ENCODE results near the gene ILDR2. TPM values are rescaled to one million over a fixed set of nuclear protein-coding genes. Genes with fewer than 3 reads are reported as not detected.
A peak's percentile ranks its signal among the peaks of the same experiment; 100 is the strongest.

Gene ILDR2
- total and polyA plus RNA-seq, 10 of the 15 experiments (the other 5 are each of a cell fraction or from before 2014, with no cell fraction given) = 0.05 to 5.3 (median 1.9) TPM

- TF ChIP-seq ATF2 (IDR thresholded peaks at IDR 0.05; ENCODE audit: low read length) (no peak), NFXL1 (IDR thresholded peaks at IDR 0.05; ENCODE audit: borderline replicate concordance) (no peak), SP1 (IDR thresholded peaks at IDR 0.05; ENCODE audit: low read depth, low read length) (no peak), PAX8 (IDR thresholded peaks at IDR 0.05) (no peak), RCOR1 (conservative IDR thresholded peaks at IDR 0.05; ENCODE audit: low read depth, low read length) (no peak)
Observed at GRCh38 chr1:167016100-167016750, 40.9 kb upstream of the ILDR2 start (continued).

GRCh38 chr1:167013108-167013929 lies 38.0 kb upstream of the ILDR2 start:
- Histone ChIP-seq H3K27me3 (replicated peaks in 1 of 2; ENCODE audit: control insufficient read depth in 2 of 2, insufficient read depth in 2 of 2, low read length in 1 of 2) (no peaks in the 10 kb centered on the region), H4K20me1 (ENCODE audit: control insufficient read depth, insufficient read depth) (no peaks in the 10 kb centered on the region), H3K36me3 (ENCODE audit: control insufficient read depth in 2 of 2, insufficient read depth in 2 of 2, low read length in 1 of 2) (no peaks in the 10 kb centered on the region), H3K79me2 (ENCODE audit: control insufficient read depth, insufficient read depth, low read length) (no peaks in the 10 kb centered on the region), H3K4me2 (ENCODE audit: control insufficient read depth, insufficient read depth) (no peak overlapping the region), H2AFZ (ENCODE audit: control insufficient read depth, low read depth, low read length) (no peak overlapping the region), H3K9me3 (replicated peaks; ENCODE audit: control insufficient read depth, insufficient read depth, low read length) (no peaks in the 10 kb centered on the region), H3K4me3 (no peak overlapping the region), H3K27ac (ENCODE audit: control insufficient read depth, insufficient read depth) (no peak overlapping the region), H3K9ac (ENCODE audit: control insufficient read depth, insufficient read depth, low read length) (no peak overlapping the region), H3K4me1 (ENCODE audit: control insufficient read depth, insufficient read depth, low read length) (no peaks in the 10 kb centered on the region)
- BruUV-seq (replicated peaks) = no TSS peak
- RAD21 ChIA-PET (ENCODE audit: unreplicated experiment) = no interaction called here
- no peak for ATAC-seq
- intact Hi-C loops (cut with micrococcal nuclease; ENCODE audit: unreplicated experiment) (no loop called here), in situ Hi-C loops (cut with MboI) (no loop called here)
- no peak for TF ChIP-seq PML (IDR thresholded peaks at IDR 0.05; ENCODE audit: low read length)
- TF ChIP-seq HCFC1 (IDR thresholded peaks at IDR 0.05; ENCODE audit: low read length) = no peak
- TF ChIP-seq WRNIP1 (IDR thresholded peaks at IDR 0.05; ENCODE audit: borderline replicate concordance, low read depth, low read length) = no peak
- TF ChIP-seq STAT1 (conservative IDR thresholded peaks at IDR 0.05) = no peak
- no peak for TF ChIP-seq BCL3 (IDR thresholded peaks at IDR 0.05; ENCODE audit: borderline replicate concordance, insufficient read depth, low read depth, low read length, poor library complexity, severe bottlenecking)
- TF ChIP-seq ESRRA (IDR thresholded peaks at IDR 0.05; ENCODE audit: low read length) = no peak
- TF ChIP-seq ZNF207 (IDR thresholded peaks at IDR 0.05; ENCODE audit: borderline replicate concordance) = no peak
- TF ChIP-seq MEF2A (IDR thresholded peaks at IDR 0.05; ENCODE audit: insufficient read depth, low read depth, low read length) = no peak
- DNase-seq (ENCODE audit: low read depth, low spot score) = no peak
- WGBS (ENCODE audit: insufficient coverage, insufficient replicate concordance, low lambda C conversion rate, missing lambda C conversion rate) = 40% methylated on average over 8 of the region's 8 CpGs
- SMC1A ChIA-PET (ENCODE audit: uncharacterized antibody, unreplicated experiment) = interaction anchor here (0.5 kb wide), 1 partner anchor 245 kb away, joined by 3 read pairs; no protein-coding TSS in a partner anchor
- CTCF ChIA-PET = interaction anchor here (0.9 kb wide), 1 partner anchor 103 kb away, joined by 3 read pairs; no protein-coding TSS in a partner anchor
- POLR2A ChIA-PET = no interaction called here
- FAIRE-seq = peak; percentile 13
